Spleen (tissue), 11 donors: ENCODE results near the gene MRGPRD. TPM values are rescaled to one million over a fixed set of nuclear protein-coding genes. Genes with fewer than 3 reads are reported as not detected.

Experiments used
- DNase-seq: peaks from one replicate; pipeline ENCODE4 v3.0.0-alpha.2; 2020
- H3K27ac ChIP-seq, 8 donors: fragments of 200-600 bp; sonication (generic) in 7 of 8; 1 replicate in 4 of 8; 2 replicates in 4 of 8; pipeline versions ENCODE4 v1.5.0 to v1.8.0; 2016 to 2021; ENCODE audit warnings: inconsistent platforms in 4 of 8, mild to moderate bottlenecking in 4 of 8, moderate library complexity in 1 of 8
- H3K27me3 ChIP-seq, 7 donors: fragments of 200-600 bp; sonication (generic) in 6 of 7; replicated peaks in 1 of 7; 1 replicate in 4 of 7; 2 replicates in 3 of 7; pipeline versions ENCODE4 v1.5.0 to v1.8.0; 2016 to 2021; ENCODE audit warnings: inconsistent platforms in 3 of 7, mild to moderate bottlenecking in 1 of 7
- H3K36me3 ChIP-seq, 6 donors: fragments of 200-600 bp; sonication (generic) in 5 of 6; 1 replicate in 4 of 6; 2 replicates in 2 of 6; pipeline versions ENCODE4 v1.5.0 to v1.8.0; 2016 to 2021; ENCODE audit warnings: inconsistent platforms in 2 of 6
- H3K4me1 ChIP-seq, 6 donors: fragments of 200-600 bp; sonication (generic) in 5 of 6; 1 replicate in 3 of 6; 2 replicates in 3 of 6; pipeline versions ENCODE4 v1.5.0 to v1.8.0; 2016 to 2021; ENCODE audit warnings: inconsistent platforms in 3 of 6
- H3K4me3 ChIP-seq, 8 donors: fragments of 200-600 bp; sonication (generic) in 7 of 8; 1 replicate in 4 of 8; 2 replicates in 4 of 8; pipeline versions ENCODE4 v1.5.0 to v1.8.0; 2016 to 2021; ENCODE audit warnings: inconsistent platforms in 4 of 8, mild to moderate bottlenecking in 4 of 8, moderate library complexity in 2 of 8
- H3K9me3 ChIP-seq, 8 donors: fragments of 200-600 bp; sonication (generic) in 7 of 8; 1 replicate in 4 of 8; 2 replicates in 4 of 8; pipeline versions ENCODE4 v1.5.0 to v1.8.0; 2016 to 2021; ENCODE audit warnings: inconsistent platforms in 4 of 8
- POLR2A ChIP-seq, 3 donors: fragments of 450-650 bp; IDR thresholded peaks; one replicate each; pipeline ENCODE4 v1.5.1; 2017; ENCODE audit warnings: antibody characterized with exemption in 3 of 3, mild to moderate bottlenecking in 1 of 3
- POLR2AphosphoS5 ChIP-seq, 3 donors: sonication (generic); formaldehyde crosslinking; IDR thresholded peaks; one replicate each; pipeline ENCODE4 v1.5.1; 2017; ENCODE audit warnings: antibody characterized with exemption in 3 of 3
- WGBS, 5 donors: extraction: QIAGEN DNeasy Blood & Tissue Kit in 3 of 5; methylation state at CpG; one replicate each; pipeline versions ENCODE4 v1.1.5 to v1.1.7; 2013 to 2018; 5-methylcytosine and 5-hydroxymethylcytosine counted together
- intact Hi-C: fragments of 100-400 bp; cut with DNase I; formaldehyde crosslinking; loops from one replicate; pipeline ENCODE4 v1.15.0; 2023; ENCODE audit warnings: low total_unique reads
- polyA plus RNA-seq, 3 donors: library from polyadenylated mRNA; stranded (reverse); fragments of 200-250 nt; gene quantifications; one replicate each; pipeline ENCODE4 v1.2.1, GENCODE V29; 2013
- total RNA-seq, 7 donors: library from RNA; depleted of rRNA in 3 of 7; stranded (reverse); fragments of >200 nt in 3 of 7; fragmentation: NEBNext Ultra II Directional in 4 of 7; extraction: Animal tissue kit (Norgen Biotek cat#: 25700) in 4 of 7; gene quantifications; one replicate each; pipeline versions ENCODE4 v1.1.0 to v1.2.1, GENCODE V29; 2016 to 2021
- TF ChIP-seq, protein P1 (sequence below), 11 experiments: fragments of 200-600 bp in 7 of 11; fragments of 450-650 bp in 4 of 11; sonication (generic) in 4 of 11; IDR thresholded peaks in 8 of 11; conservative IDR thresholded peaks in 3 of 11; 1 replicate in 7 of 11; 2 replicates in 4 of 11; pipeline versions ENCODE4 v1.4.0 to v1.8.0; 2016 to 2021; ENCODE audit warnings: antibody characterized with exemption in 11 of 11, inconsistent platforms in 4 of 11, mild to moderate bottlenecking in 1 of 11
- donor health status: healthy with polysubstance abuse.
- donor health status: DM: no; HTN: no; CAD: no; lungs with moderate emphysema.
- donor health status: DM: no; HTN: no; CAD: no.
- donor health status: Bipolar disorder and iron deficiency.
- donor health status: healthy.
- donor health status: DM: no; HTN: no; CAD: no.
- donor health status: DM: yes; HTN: yes; CAD: no.

Gene MRGPRD
- total and polyA plus RNA-seq, 10 donors, result not detected

DNA sequence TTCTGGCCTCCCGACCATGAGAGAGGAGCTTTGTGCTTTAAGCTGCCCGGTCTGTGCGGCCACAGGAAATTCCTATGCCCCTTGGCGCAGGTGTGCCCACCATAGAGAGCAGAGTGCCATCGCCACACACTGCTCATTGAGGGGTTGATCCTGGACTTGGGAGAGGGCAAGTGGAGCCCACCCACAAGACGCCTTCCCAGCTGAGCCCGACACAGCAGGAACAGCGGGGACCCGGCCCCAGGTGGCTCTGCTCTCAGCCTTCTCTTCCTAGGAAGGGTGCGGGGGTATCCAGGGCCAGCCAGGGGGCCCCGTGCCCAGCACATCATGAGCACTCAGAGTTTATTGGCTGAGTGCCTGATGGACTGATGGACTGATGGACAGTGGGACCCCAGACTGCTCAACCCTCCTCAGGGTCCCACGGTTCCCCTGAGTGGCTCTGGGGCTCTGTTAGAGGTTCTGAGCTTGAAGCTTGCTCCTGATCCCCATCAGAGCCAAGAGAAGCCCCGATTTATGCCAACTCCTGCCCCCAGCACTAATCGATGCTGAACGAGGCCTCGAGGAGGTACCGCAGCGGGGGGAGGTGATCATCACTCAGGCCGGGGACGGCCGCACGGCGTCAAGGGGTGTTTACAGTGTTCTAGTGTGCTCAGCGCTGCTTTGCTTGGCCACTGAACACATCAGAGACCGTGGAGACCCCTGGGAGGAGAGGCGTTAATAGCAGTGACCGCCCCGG is 13.5 kb upstream of the MRGPRD start:
- 78 to 88% (median 84%) methylated on average over 17 to 28 of the region's 28 CpGs for WGBS, 5 donors
- TF ChIP-seq, protein P1, sequence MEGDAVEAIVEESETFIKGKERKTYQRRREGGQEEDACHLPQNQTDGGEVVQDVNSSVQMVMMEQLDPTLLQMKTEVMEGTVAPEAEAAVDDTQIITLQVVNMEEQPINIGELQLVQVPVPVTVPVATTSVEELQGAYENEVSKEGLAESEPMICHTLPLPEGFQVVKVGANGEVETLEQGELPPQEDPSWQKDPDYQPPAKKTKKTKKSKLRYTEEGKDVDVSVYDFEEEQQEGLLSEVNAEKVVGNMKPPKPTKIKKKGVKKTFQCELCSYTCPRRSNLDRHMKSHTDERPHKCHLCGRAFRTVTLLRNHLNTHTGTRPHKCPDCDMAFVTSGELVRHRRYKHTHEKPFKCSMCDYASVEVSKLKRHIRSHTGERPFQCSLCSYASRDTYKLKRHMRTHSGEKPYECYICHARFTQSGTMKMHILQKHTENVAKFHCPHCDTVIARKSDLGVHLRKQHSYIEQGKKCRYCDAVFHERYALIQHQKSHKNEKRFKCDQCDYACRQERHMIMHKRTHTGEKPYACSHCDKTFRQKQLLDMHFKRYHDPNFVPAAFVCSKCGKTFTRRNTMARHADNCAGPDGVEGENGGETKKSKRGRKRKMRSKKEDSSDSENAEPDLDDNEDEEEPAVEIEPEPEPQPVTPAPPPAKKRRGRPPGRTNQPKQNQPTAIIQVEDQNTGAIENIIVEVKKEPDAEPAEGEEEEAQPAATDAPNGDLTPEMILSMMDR (IDR thresholded peaks at IDR 0.05 in 8 of 11, conservative IDR thresholded peaks at IDR 0.05 in 3 of 11), result no peak
- no peak for TF ChIP-seq POLR2A (IDR thresholded peaks at IDR 0.05)
- no peak for TF ChIP-seq POLR2AphosphoS5 (IDR thresholded peaks at IDR 0.05)
- DNase-seq, result peak; percentile 57

DNA sequence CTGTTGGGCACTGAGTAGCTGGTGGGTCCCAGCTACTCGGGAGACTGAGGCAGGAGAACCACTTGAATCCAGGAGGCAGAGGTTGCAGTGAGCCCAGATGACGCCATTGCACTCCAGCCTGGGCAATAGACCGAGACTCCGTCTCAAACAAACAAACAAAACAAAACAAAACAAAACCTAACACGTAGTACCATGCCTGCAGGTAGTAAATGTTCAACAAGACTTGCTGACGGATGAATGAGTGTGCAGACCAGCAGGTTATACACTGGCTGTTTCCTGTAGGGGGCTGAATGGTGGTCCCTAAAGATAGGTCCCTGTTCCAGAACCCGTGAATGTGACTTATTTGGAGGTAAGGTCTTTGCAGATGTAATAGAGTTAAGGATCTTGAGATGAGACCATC is 12.8 kb upstream of the MRGPRD start:
- peak; percentile 1 for DNase-seq
- H3K27me3 ChIP-seq, result peaks cover 0 to 76% (median 7%) of the 10 kb centered on the region in 7 donors
- TF ChIP-seq POLR2AphosphoS5 (IDR thresholded peaks at IDR 0.05) (no peak), POLR2A (IDR thresholded peaks at IDR 0.05) (no peak)
- TF ChIP-seq, protein P1 (IDR thresholded peaks at IDR 0.05 in 8 of 11, conservative IDR thresholded peaks at IDR 0.05 in 3 of 11), result no peak
- no peaks in the 10 kb centered on the region for H3K36me3 ChIP-seq
- 79 to 85% (median 79%) methylated on average over 7 of the region's 7 CpGs for WGBS, 5 donors
- intact Hi-C loops, result no loop called here
- H3K4me1 ChIP-seq, result peaks cover 0 to 6% (median 3%) of the 10 kb centered on the region in 6 donors
- no peak overlapping the region for H3K4me3 ChIP-seq
- H3K9me3 ChIP-seq, result no peaks in the 10 kb centered on the region
- no peak overlapping the region for H3K27ac ChIP-seq

More for the DNA sequence above, 13.5 kb upstream of the MRGPRD start:
- H3K27me3 ChIP-seq, result peaks cover 0 to 83% (median 7%) of the 10 kb centered on the region in 7 donors
- intact Hi-C loops, result no loop called here
- peaks cover 0 to 14% (median 9%) of the 10 kb centered on the region in 6 donors for H3K4me1 ChIP-seq
- no peak overlapping the region for H3K27ac ChIP-seq
- no peak overlapping the region for H3K4me3 ChIP-seq
- H3K9me3 ChIP-seq, result no peaks in the 10 kb centered on the region
- no peaks in the 10 kb centered on the region for H3K36me3 ChIP-seq

DNA sequence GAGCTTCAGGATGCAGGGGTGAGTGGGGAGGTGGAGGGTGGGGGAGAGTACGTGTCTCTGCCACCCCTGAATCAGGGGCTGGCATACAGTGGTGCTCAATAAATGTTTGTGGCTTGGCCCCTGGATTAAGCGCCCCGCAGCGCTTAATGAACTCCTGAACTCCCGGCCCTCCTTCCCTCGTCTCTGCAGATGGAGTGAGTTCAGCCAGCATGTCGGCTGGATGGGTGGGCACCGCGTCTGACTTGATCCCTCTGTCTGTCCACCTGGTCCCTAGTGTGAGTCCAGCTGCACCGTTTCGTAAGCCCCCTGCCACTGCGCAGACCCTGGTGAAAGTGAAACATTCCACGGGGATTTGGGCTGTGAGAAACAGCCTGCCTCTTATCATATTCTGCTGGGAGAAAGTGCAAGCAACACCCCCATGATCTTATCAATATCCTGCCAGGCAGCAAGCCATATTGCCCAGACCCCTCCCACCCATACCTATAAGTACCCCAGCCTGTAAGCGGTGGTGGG is 12.0 kb upstream of the MRGPRD start:
- Histone ChIP-seq H3K27me3 (peaks cover 0 to 81% (median 7%) of the 10 kb centered on the region in 7 donors), H3K9me3 (no peaks in the 10 kb centered on the region), H3K4me3 (no peak overlapping the region), H3K36me3 (no peaks in the 10 kb centered on the region), H3K27ac (no peak overlapping the region), H3K4me1 (no peaks in the 10 kb centered on the region)
- intact Hi-C loops, result no loop called here
- TF ChIP-seq POLR2AphosphoS5 (IDR thresholded peaks at IDR 0.05) (no peak), POLR2A (IDR thresholded peaks at IDR 0.05) (no peak)
- TF ChIP-seq, protein P1 (IDR thresholded peaks at IDR 0.05 in 8 of 11, conservative IDR thresholded peaks at IDR 0.05 in 3 of 11), result no peak
- DNase-seq, result peak; percentile 36
- WGBS, 5 donors, result 64 to 71% (median 66%) methylated on average over 10 to 14 of the region's 14 CpGs
